Peyer's patch (tissue), 4 donors: Measurements from ENCODE around the gene ATPAF2. TPM values are rescaled to one million over a fixed set of nuclear protein-coding genes. Genes with fewer than 3 reads are reported as not detected.

Source experiments
- DNase-seq, 3 donors: peaks; one replicate each; pipeline ENCODE4 v3.0.0-alpha.2; 2017 to 2019
- H3K27ac ChIP-seq, 4 donors: fragments of 200-600 bp; sonication (generic); one replicate each; pipeline ENCODE4 v1.5.1; 2016 to 2019
- H3K27me3 ChIP-seq, 2 donors: fragments of 200-600 bp; sonication (generic); one replicate each; pipeline ENCODE4 v1.5.1; 2019
- H3K36me3 ChIP-seq, 3 donors: fragments of 200-600 bp; sonication (generic); one replicate each; pipeline ENCODE4 v1.5.1; 2016 to 2019
- H3K4me1 ChIP-seq, 4 donors: fragments of 200-600 bp; sonication (generic); one replicate each; pipeline ENCODE4 v1.5.1; 2016 to 2019
- H3K4me3 ChIP-seq, 4 donors: fragments of 200-600 bp; sonication (generic); 1 replicate in 3 of 4; 2 replicates in 1 of 4; pipeline ENCODE4 v1.5.1; 2016 to 2019; ENCODE audit warnings: mild to moderate bottlenecking in 1 of 4
- H3K9me3 ChIP-seq, 4 donors: fragments of 200-600 bp; sonication (generic); one replicate each; pipeline ENCODE4 v1.5.1; 2016 to 2019; ENCODE audit warnings: mild to moderate bottlenecking in 1 of 4
- CTCF ChIP-seq, 6 experiments: fragments of 450-650 bp in 4 of 6; fragments of 200-600 bp in 2 of 6; sonication (generic) in 1 of 6; IDR thresholded peaks; one replicate each; pipeline ENCODE4 v1.5.1; 2017 to 2019; ENCODE audit warnings: antibody characterized with exemption in 6 of 6, mild to moderate bottlenecking in 3 of 6, moderate library complexity in 1 of 6
- POLR2A ChIP-seq, 2 donors: fragments of 450-650 bp; IDR thresholded peaks; one replicate each; pipeline ENCODE4 v1.5.1; 2017; ENCODE audit warnings: antibody characterized with exemption in 2 of 2, mild to moderate bottlenecking in 2 of 2, moderate library complexity in 2 of 2
- total RNA-seq, 4 donors: library from RNA; depleted of rRNA; stranded (reverse); fragments of >200 nt; gene quantifications; one replicate each; pipeline ENCODE4 v1.1.0, GENCODE V29; 2016

ATPAF2 gene
- total RNA-seq, 4 donors from 2014 or later = 9.8 to 60.2 (median 29.7) TPM

- TF ChIP-seq POLR2A (IDR thresholded peaks at IDR 0.05) (no peak), CTCF (IDR thresholded peaks at IDR 0.05) (peak in 5 of 6 experiments; percentile 45 to 88 (median 85))
- H3K4me1 ChIP-seq = peaks cover 0 to 17% (median 9%) of the 10 kb centered on the region in 4 donors
- no peak overlapping the region for H3K27ac ChIP-seq
- H3K4me3 ChIP-seq = no peak overlapping the region
- DNase-seq = peak in 2 of 3 donors; percentile 62 to 79
- no peaks in the 10 kb centered on the region for H3K9me3 ChIP-seq
- H3K27me3 ChIP-seq = no peaks in the 10 kb centered on the region
- H3K36me3 ChIP-seq = no peaks in the 10 kb centered on the region
Measured at GRCh38 chr17:18033442-18034099, 5.4 kb downstream of the ATPAF2 start.

- Histone ChIP-seq H3K36me3 (peaks cover 0 to 11% (median 0%) of the 10 kb centered on the region in 3 donors), H3K4me1 (peaks cover 0 to under 1% (median under 1%) of the 10 kb centered on the region in 4 donors), H3K9me3 (no peaks in the 10 kb centered on the region), H3K27ac (no peak overlapping the region), H3K4me3 (no peak overlapping the region), H3K27me3 (no peaks in the 10 kb centered on the region)
- no peak for DNase-seq
- no peak for TF ChIP-seq POLR2A (IDR thresholded peaks at IDR 0.05)
- TF ChIP-seq CTCF (IDR thresholded peaks at IDR 0.05) = no peak
Measured at GRCh38 chr17:18031955-18032354, 7.0 kb downstream of the ATPAF2 start.

GRCh38 chr17:18028952-18029540, 9.9 kb downstream of the ATPAF2 start:
- Histone ChIP-seq H3K27me3 (no peaks in the 10 kb centered on the region), H3K9me3 (no peaks in the 10 kb centered on the region), H3K36me3 (peaks cover 0 to 16% (median 0%) of the 10 kb centered on the region in 3 donors), H3K27ac (no peak overlapping the region), H3K4me1 (no peaks in the 10 kb centered on the region), H3K4me3 (no peak overlapping the region)
- TF ChIP-seq CTCF (IDR thresholded peaks at IDR 0.05) (no peak), POLR2A (IDR thresholded peaks at IDR 0.05) (no peak)
- DNase-seq = peak in 1 of 3 donors; percentile 27

GRCh38 chr17:18028114-18028951, 10.6 kb downstream of the ATPAF2 start:
- H3K4me3 ChIP-seq = no peak overlapping the region
- TF ChIP-seq POLR2A (IDR thresholded peaks at IDR 0.05) (no peak), CTCF (IDR thresholded peaks at IDR 0.05) (no peak)

GRCh38 chr17:18027280-18027679, 11.7 kb downstream of the ATPAF2 start:
- Histone ChIP-seq H3K4me3 (no peak overlapping the region), H3K27me3 (no peaks in the 10 kb centered on the region), H3K4me1 (no peaks in the 10 kb centered on the region), H3K27ac (no peak overlapping the region), H3K36me3 (peaks cover 0 to 17% (median 0%) of the 10 kb centered on the region in 3 donors), H3K9me3 (no peaks in the 10 kb centered on the region)
- DNase-seq = peak in 1 of 3 donors; percentile 19
- TF ChIP-seq POLR2A (IDR thresholded peaks at IDR 0.05) (no peak), CTCF (IDR thresholded peaks at IDR 0.05) (no peak)

More at GRCh38 chr17:18028114-18028951, 10.6 kb downstream of the ATPAF2 start:
- no peak for DNase-seq
- Histone ChIP-seq H3K27me3 (no peaks in the 10 kb centered on the region), H3K9me3 (no peaks in the 10 kb centered on the region), H3K27ac (no peak overlapping the region), H3K4me1 (no peaks in the 10 kb centered on the region), H3K36me3 (peaks cover 0 to 17% (median 0%) of the 10 kb centered on the region in 3 donors)
